ENCODE measurements around the gene VPS35L. TPM values are rescaled to one million over a fixed set of nuclear protein-coding genes. Genes with fewer than 3 reads are reported as not detected.

VPS35L gene
- total and polyA plus RNA-seq, 2 donors (not counting 1 experiment from before 2014, with no cell fraction given) = 17.5 to 62.1 TPM

GRCh38 chr16:19618876-19619275 is 63.4 kb downstream of the VPS35L start:
- WGBS (ENCODE audit: insufficient coverage) = 100% methylated on average over 3 of the region's 9 CpGs
- CTCF ChIA-PET = no interaction called here
- Histone ChIP-seq H3K27me3 (replicated peaks in 1 of 4; ENCODE audit: control extremely low read depth in 1 of 4, control insufficient read depth in 3 of 4, insufficient read depth in 4 of 4, low read length in 3 of 4) (no peaks in the 10 kb centered on the region), H4K20me1 (ENCODE audit: control insufficient read depth, insufficient read depth, low read length, poor library complexity, severe bottlenecking) (no peaks in the 10 kb centered on the region), H3K9me3 (ENCODE audit: control extremely low read depth in 1 of 3, control insufficient read depth in 2 of 3, insufficient read depth in 1 of 3, low read length in 2 of 3) (no peaks in the 10 kb centered on the region), H3K79me2 (ENCODE audit: control insufficient read depth, insufficient read depth, low read length) (no peaks in the 10 kb centered on the region), H3K4me3 (ENCODE audit: control extremely low read depth in 1 of 5, extremely low read depth in 1 of 5, insufficient read depth in 1 of 5, low read depth in 2 of 5, low read length in 4 of 5) (no peak overlapping the region), H3K4me2 (replicated peaks; ENCODE audit: low read depth, low read length, poor library complexity, severe bottlenecking) (no peak overlapping the region), H2AFZ (ENCODE audit: insufficient read depth, low read depth, low read length, poor library complexity, severe bottlenecking) (no peak overlapping the region), H3K9ac (ENCODE audit: low read length) (no peak overlapping the region), H3K4me1 (ENCODE audit: control insufficient read depth in 2 of 2, insufficient read depth in 2 of 2, low read length in 2 of 2) (no peaks in the 10 kb centered on the region), H3K36me3 (replicated peaks in 1 of 2; ENCODE audit: control extremely low read depth in 1 of 2, control insufficient read depth in 1 of 2, extremely low read depth in 1 of 2, insufficient read depth in 2 of 2, low read length in 1 of 2) (peaks cover 1 to 10% of the 10 kb centered on the region in 2 experiments), H3K27ac (ENCODE audit: low read length in 2 of 2) (no peak overlapping the region)
- TF ChIP-seq CTCF (IDR thresholded peaks at IDR 0.05) (no peak), EZH2 (IDR thresholded peaks at IDR 0.05; ENCODE audit: borderline replicate concordance, insufficient read depth, low read depth, low read length, poor library complexity, severe bottlenecking) (no peak)
- Mint-ChIP-seq H3K27ac (no peak overlapping the region), H3K9me3 (ENCODE audit: insufficient read depth) (no peaks in the 10 kb centered on the region), H3K27me3 (no peaks in the 10 kb centered on the region), H3K4me3 (no peak overlapping the region), H3K4me1 (no peaks in the 10 kb centered on the region)
- no peak for ATAC-seq (ENCODE audit: low read depth)
- no peak for DNase-seq
- POLR2A ChIA-PET = no interaction called here
- intact Hi-C loops (cut with micrococcal nuclease) = no loop called here

- DNase-seq (no peak), ATAC-seq (ENCODE audit: low read depth) (no peak)
- H3K9me3 ChIP-seq (ENCODE audit: control extremely low read depth in 1 of 3, control insufficient read depth in 2 of 3, insufficient read depth in 1 of 3, low read length in 2 of 3) = no peaks in the 10 kb centered on the region
- intact Hi-C loops (cut with micrococcal nuclease) = no loop called here
- no peaks in the 10 kb centered on the region for H3K9me3 Mint-ChIP-seq (ENCODE audit: insufficient read depth)
- no peaks in the 10 kb centered on the region for H3K27me3 Mint-ChIP-seq
- no peaks in the 10 kb centered on the region for H3K4me1 ChIP-seq (ENCODE audit: control insufficient read depth in 2 of 2, insufficient read depth in 2 of 2, low read length in 2 of 2)
- H2AFZ ChIP-seq (ENCODE audit: insufficient read depth, low read depth, low read length, poor library complexity, severe bottlenecking) = no peak overlapping the region
- no peaks in the 10 kb centered on the region for H4K20me1 ChIP-seq (ENCODE audit: control insufficient read depth, insufficient read depth, low read length, poor library complexity, severe bottlenecking)
- no peaks in the 10 kb centered on the region for H3K79me2 ChIP-seq (ENCODE audit: control insufficient read depth, insufficient read depth, low read length)
- peaks cover 1 to 12% of the 10 kb centered on the region in 2 experiments for H3K36me3 ChIP-seq (replicated peaks in 1 of 2; ENCODE audit: control extremely low read depth in 1 of 2, control insufficient read depth in 1 of 2, extremely low read depth in 1 of 2, insufficient read depth in 2 of 2, low read length in 1 of 2)
- no peaks in the 10 kb centered on the region for H3K4me1 Mint-ChIP-seq
- TF ChIP-seq EZH2 (IDR thresholded peaks at IDR 0.05; ENCODE audit: borderline replicate concordance, insufficient read depth, low read depth, low read length, poor library complexity, severe bottlenecking) (no peak), CTCF (IDR thresholded peaks at IDR 0.05) (no peak)
- H3K4me3 ChIP-seq (ENCODE audit: control extremely low read depth in 1 of 5, extremely low read depth in 1 of 5, insufficient read depth in 1 of 5, low read depth in 2 of 5, low read length in 4 of 5) = no peak overlapping the region
- H3K27ac Mint-ChIP-seq = no peak overlapping the region
- 100% methylated on average over 1 of the region's 3 CpGs for WGBS (ENCODE audit: insufficient coverage)
- CTCF ChIA-PET = no interaction called here
- no peak overlapping the region for H3K4me3 Mint-ChIP-seq
- no peak overlapping the region for H3K9ac ChIP-seq (ENCODE audit: low read length)
- no peak overlapping the region for H3K27ac ChIP-seq (ENCODE audit: low read length in 2 of 2)
- POLR2A ChIA-PET = no interaction called here
- H3K4me2 ChIP-seq (replicated peaks; ENCODE audit: low read depth, low read length, poor library complexity, severe bottlenecking) = no peak overlapping the region
- no peaks in the 10 kb centered on the region for H3K27me3 ChIP-seq (replicated peaks in 1 of 4; ENCODE audit: control extremely low read depth in 1 of 4, control insufficient read depth in 3 of 4, insufficient read depth in 4 of 4, low read length in 3 of 4)
These were observed 65.9 kb downstream of the VPS35L start for GRCh38 chr16:19621445-19621844.
